Measurements from ENCODE around the gene ANKRD13B.

ANKRD13B gene

DNA sequence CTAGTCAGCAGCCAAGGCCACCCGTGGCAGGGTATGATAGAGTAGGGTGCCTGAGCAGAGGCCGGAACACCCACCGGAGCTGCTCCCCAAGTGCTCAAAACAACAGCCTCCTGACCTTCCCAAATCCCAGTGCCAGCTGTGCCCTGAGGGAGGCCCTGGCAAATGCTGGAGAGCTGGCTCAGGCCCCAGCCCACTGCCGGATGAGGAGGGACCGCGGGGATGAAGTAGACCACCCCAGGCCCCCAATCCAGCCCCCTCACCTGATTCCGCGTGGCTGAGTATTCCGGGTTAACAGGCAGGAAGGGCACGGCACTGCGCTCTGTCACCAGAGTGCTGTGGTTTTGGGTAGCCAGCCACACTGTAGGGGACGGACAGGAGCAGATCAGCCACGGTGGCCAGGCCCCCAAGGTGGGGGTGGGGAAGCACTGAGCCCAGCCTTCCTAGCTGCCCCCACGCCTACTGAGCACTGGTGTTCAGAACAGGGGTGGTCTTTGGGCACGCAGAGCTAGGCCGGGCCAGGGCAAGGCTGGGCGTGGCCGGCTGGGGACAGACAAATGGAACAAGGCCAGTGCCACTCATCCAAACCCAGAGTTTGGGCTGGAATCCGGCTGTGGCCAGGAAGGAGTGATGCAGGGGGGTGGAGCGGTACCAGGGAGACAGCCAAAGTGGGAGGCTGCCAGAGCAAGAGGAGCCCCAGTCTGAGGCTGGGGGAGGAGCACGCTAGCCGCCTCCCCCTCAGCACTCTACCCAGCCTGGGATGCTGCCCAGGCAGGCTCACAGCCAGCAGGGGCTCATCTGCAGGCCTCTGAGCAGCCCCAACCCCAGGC is 15.3 kb upstream of the ANKRD13B start:
- H3K36me3 ChIP-seq (ENCODE audit: control insufficient read depth, low read depth, low read length), result peaks cover 26% of the 10 kb centered on the region
- no peak overlapping the region for H3K9ac ChIP-seq (ENCODE audit: low read length)
- no peak overlapping the region for H3K4me3 ChIP-seq (ENCODE audit: low read length)
- H3K4me1 ChIP-seq (ENCODE audit: control insufficient read depth, low read depth, low read length), result no peaks in the 10 kb centered on the region
- no peaks in the 10 kb centered on the region for H3K27me3 ChIP-seq (ENCODE audit: control insufficient read depth, insufficient read depth, low read length)
- H3K9me3 ChIP-seq (ENCODE audit: control insufficient read depth, low read depth, low read length), result no peaks in the 10 kb centered on the region
- H3K27ac ChIP-seq (ENCODE audit: low read length), result no peak overlapping the region

DNA sequence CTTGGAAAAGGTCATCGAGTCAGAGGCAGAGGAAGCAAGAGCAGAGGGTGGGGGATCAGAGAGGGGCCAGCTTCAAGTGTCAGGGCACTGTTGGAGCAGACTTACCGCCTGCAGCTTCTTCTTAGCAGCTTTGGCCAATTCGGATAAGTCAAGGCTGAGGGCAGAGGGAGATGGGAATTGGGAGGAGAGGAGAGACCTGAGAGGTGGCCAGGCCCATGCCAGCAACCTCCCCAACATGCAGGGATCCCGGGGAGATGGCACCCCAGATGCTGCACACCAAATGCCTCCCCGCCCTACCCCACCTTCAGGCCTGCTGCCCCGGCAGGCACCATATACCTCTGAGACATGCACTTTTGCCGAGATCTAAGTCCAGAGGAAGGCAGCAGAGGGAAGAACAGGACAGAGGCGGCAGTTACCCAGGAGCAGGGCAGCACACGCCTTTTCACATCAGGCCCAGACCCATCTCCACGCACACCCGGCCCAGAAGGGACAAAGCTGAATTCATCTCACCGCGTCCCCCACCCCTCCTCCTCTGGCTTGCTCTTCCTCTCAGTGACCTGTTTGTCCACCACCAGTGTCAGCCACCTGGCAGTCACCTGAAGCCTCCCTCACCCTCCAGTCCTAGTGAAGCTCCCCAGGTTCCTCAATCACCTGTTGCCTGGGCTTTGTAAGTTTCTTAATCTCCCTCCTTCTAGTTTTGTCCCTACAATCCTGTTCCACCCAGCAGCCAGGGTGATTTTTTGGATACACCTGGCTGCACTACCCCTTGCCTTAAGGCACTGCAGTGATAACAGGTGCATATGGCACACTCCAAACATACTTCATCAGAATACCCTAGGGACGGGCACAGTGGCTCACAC is 14.1 kb upstream of the ANKRD13B start:
- no peaks in the 10 kb centered on the region for H3K4me1 ChIP-seq (ENCODE audit: control insufficient read depth, low read depth, low read length)
- peaks cover 26% of the 10 kb centered on the region for H3K36me3 ChIP-seq (ENCODE audit: control insufficient read depth, low read depth, low read length)
- no peaks in the 10 kb centered on the region for H3K9me3 ChIP-seq (ENCODE audit: control insufficient read depth, low read depth, low read length)
- no peak overlapping the region for H3K4me3 ChIP-seq (ENCODE audit: low read length)
- H3K27ac ChIP-seq (ENCODE audit: low read length), result no peak overlapping the region
- no peaks in the 10 kb centered on the region for H3K27me3 ChIP-seq (ENCODE audit: control insufficient read depth, insufficient read depth, low read length)
- no peak overlapping the region for H3K9ac ChIP-seq (ENCODE audit: low read length)

DNA sequence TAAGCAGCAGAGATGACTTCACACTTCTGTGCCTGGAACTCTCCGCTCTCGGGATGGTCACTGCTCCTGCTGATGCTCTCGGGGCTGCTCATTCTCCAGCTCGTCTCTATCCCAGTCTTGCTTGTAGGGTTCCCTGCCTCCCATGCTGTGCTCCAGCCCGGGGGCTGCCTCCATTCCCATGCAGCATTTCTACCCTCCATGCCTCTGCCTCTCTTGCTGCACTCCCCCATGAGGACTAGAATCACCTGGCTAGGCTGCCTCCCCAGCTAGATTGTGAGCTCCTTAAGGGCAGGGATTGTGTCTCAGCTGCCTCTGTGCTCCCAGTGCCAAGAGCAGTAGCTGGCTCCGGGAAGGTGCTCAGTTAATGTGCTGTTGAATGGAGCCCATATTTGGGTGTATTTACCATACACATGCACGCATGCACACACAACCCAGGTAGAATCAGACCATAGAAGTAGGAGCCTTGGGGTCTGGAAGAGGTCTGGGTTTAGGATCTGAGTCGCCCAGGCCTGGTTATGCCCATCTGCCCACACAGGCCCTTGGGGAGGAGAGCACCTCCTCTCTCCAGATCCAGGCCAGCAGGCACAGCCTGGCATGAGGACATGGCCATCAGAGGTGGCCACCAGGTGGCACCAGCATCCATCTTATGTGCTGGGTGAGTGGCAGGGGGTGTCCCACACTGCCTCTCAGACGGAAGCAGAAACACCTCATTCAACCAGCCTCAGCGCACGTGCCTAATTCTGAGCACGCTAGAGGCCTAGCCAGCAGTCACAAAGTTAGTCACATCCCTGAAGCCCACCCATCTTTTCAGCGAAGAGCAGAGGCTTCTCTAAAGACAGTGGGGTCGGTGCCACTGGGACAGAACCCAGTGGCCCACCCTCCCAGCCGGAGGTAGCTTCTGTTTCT is 12.8 kb upstream of the ANKRD13B start:
- no peaks in the 10 kb centered on the region for H3K27me3 ChIP-seq (ENCODE audit: control insufficient read depth, insufficient read depth, low read length)
- H3K36me3 ChIP-seq (ENCODE audit: control insufficient read depth, low read depth, low read length), result peaks cover 26% of the 10 kb centered on the region
- no peak overlapping the region for H3K9ac ChIP-seq (ENCODE audit: low read length)
- no peaks in the 10 kb centered on the region for H3K9me3 ChIP-seq (ENCODE audit: control insufficient read depth, low read depth, low read length)
- no peak overlapping the region for H3K27ac ChIP-seq (ENCODE audit: low read length)
- H3K4me1 ChIP-seq (ENCODE audit: control insufficient read depth, low read depth, low read length), result peaks cover 11% of the 10 kb centered on the region
- no peak overlapping the region for H3K4me3 ChIP-seq (ENCODE audit: low read length)

DNA sequence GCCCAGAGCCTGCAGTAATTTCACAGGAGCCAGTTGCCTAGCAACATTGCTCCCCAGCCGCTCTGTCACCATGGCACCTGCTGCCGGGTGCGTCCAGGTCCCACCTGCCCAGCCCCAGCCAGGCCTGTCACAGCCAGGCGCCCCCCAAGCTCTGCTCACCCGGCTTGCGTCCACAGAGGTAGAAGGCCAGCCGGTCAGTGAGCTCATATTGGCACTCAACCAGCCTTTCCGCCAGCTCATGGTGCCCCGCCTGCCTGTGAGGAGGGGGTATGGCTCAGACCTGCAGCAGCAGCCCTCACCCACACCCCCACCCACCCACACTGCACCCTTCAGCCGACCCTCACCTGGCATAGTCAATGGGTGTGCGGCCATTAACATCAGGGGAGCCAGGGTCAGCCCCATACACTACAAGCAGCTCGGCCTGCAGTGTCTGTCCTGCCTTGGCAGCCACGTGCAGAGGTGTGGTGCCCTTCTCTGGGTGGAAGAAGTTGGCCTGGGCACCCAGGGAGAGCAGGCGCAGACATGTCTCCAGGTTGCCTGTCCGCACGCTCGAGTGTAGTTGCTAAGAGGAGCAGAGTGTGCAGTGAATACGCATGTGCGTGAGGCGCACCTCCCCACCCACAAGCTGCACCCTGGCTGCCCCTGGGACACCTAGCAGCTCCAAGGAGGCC is 11.2 kb upstream of the ANKRD13B start:
- no peaks in the 10 kb centered on the region for H3K9me3 ChIP-seq (ENCODE audit: control insufficient read depth, low read depth, low read length)
- peaks cover 16% of the 10 kb centered on the region for H3K4me1 ChIP-seq (ENCODE audit: control insufficient read depth, low read depth, low read length)
- peaks cover 18% of the 10 kb centered on the region for H3K36me3 ChIP-seq (ENCODE audit: control insufficient read depth, low read depth, low read length)
- no peaks in the 10 kb centered on the region for H3K27me3 ChIP-seq (ENCODE audit: control insufficient read depth, insufficient read depth, low read length)
- H3K9ac ChIP-seq (ENCODE audit: low read length), result no peak overlapping the region
- no peak overlapping the region for H3K4me3 ChIP-seq (ENCODE audit: low read length)
- H3K27ac ChIP-seq (ENCODE audit: low read length), result no peak overlapping the region

DNA sequence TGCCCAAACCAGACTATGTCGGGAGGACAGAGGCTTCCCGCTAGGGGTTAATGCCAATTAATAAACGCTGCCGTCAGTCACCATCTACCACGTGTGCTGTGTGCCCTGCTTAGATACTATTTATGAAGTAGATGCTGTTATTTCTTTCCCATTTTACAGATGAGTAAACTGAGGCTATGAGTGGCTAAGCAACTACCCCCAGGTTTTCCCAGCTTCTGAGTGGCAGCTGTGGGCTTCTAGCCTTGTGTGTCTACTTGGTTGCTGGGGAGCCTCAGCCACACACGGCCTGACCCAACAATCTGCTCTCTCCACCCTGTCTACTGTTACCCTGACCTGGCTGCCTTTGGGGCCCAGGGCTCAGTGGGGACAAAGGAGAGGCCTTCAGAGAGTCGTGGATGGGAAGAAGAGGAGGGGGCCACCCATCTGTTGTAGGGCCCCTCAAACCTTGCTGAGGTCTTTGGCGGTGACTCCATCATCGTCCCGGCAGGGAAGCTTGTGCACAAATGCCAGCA is 10.6 kb upstream of the ANKRD13B start:
- Histone ChIP-seq H3K4me1 (ENCODE audit: control insufficient read depth, low read depth, low read length) (peaks cover 16% of the 10 kb centered on the region), H3K4me3 (ENCODE audit: low read length) (no peak overlapping the region), H3K9me3 (ENCODE audit: control insufficient read depth, low read depth, low read length) (no peaks in the 10 kb centered on the region), H3K36me3 (ENCODE audit: control insufficient read depth, low read depth, low read length) (peaks cover 15% of the 10 kb centered on the region), H3K27ac (ENCODE audit: low read length) (no peak overlapping the region), H3K9ac (ENCODE audit: low read length) (no peak overlapping the region), H3K27me3 (ENCODE audit: control insufficient read depth, insufficient read depth, low read length) (no peaks in the 10 kb centered on the region)

DNA sequence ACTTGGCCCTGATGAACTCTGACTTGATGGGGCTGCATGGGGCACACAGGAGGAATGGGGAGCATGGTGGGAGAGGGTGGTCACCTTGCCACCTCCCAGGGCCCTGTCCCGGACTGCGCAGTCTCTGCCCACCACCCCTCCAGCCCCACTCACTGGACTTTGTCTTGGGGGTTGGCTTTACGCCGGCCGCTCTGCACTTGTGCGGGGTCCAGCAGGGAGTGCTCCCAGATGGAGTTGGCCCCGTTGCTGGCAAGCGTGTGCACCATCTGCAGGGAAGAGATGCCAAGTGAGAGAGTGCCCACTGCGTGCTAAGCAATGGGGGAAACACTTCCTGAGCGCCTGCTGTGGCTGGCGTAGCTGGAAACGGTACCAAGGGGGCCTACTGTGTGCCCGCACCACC is 10.2 kb upstream of the ANKRD13B start:
- Histone ChIP-seq H3K4me3 (ENCODE audit: low read length) (no peak overlapping the region), H3K27me3 (ENCODE audit: control insufficient read depth, insufficient read depth, low read length) (no peaks in the 10 kb centered on the region), H3K4me1 (ENCODE audit: control insufficient read depth, low read depth, low read length) (peaks cover 17% of the 10 kb centered on the region), H3K36me3 (ENCODE audit: control insufficient read depth, low read depth, low read length) (peaks cover 10% of the 10 kb centered on the region), H3K9ac (ENCODE audit: low read length) (no peak overlapping the region), H3K27ac (ENCODE audit: low read length) (no peak overlapping the region), H3K9me3 (ENCODE audit: control insufficient read depth, low read depth, low read length) (no peaks in the 10 kb centered on the region)

DNA sequence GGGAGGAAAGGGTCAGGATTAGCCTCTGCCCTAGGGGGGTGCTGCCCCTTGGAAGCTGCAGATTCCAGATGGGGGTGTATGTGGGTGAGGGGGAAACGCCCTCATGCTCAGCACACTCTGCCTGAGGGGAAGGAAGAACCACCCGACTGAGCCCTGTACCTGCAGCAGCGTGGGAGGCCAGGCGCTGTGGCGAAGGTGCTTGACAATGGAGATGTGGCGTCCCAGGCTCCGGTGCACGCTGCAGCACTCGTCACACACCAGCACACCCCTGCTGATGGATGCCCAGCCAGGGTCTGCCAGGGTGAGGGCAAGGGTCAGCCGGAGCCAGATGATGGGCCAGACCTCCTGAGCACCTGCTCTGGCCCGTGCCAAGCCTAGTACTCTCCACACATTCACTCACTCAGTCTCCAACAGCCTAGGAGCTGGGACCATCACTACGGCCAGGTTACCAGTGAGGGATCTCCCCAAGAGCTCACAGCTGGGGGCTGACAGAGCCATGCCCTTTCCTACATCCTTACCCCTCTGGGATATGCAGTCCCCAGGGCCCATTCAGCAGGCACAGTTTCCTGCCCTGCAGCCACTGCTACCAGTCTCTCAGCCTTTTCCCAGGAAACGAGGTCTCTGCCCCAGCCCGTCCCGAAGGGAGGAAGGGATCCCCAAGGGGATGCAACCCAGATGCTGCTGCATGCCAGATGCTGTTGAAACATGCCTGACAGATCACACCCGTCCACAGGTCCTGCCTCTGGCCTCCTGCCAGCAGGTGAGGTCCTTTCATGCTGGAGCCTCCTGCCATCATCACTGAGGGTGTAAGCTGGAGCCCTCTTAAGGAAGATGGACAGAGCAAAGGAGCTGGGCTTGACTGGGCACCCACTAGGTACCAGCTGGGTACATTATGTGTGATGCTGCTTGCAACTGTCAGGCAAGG is 9.3 kb upstream of the ANKRD13B start:
- Histone ChIP-seq H3K36me3 (ENCODE audit: control insufficient read depth, low read depth, low read length) (peaks cover 9% of the 10 kb centered on the region), H3K27me3 (ENCODE audit: control insufficient read depth, insufficient read depth, low read length) (no peaks in the 10 kb centered on the region), H3K27ac (ENCODE audit: low read length) (no peak overlapping the region), H3K9me3 (ENCODE audit: control insufficient read depth, low read depth, low read length) (no peaks in the 10 kb centered on the region), H3K9ac (ENCODE audit: low read length) (no peak overlapping the region), H3K4me3 (ENCODE audit: low read length) (no peak overlapping the region), H3K4me1 (ENCODE audit: control insufficient read depth, low read depth, low read length) (peaks cover 25% of the 10 kb centered on the region)

DNA sequence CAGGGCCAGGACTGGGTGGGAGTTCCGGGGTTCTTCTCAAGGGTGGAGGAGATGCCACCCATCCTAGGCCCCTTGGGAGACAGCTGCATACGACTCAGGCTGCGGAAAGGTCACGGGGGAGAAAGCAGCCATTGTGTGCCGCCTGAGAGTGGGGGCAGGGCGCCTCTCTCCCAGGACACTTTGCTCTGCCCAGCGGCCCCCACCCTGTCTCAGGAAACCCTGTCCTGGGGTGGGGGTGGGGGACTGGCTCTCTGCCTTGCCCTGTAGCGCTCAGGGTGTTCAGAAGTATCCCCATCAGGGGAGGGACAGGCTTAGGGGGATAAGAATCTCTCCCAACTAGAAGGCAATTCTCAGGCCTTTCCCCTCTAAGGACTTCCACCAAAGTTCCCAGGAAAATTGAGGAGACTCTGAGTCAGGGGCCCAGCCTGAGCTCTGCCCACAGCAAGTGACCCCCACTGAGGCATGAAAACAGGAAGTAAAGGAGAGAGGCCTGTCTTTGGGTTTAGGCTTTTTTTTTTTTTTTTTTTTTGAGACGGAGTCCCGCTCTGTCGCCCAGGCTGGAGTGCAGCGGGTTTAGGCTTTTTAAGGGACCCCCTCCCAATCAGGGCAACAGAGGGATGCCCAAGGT is 8.4 kb upstream of the ANKRD13B start:
- Histone ChIP-seq H3K4me1 (ENCODE audit: control insufficient read depth, low read depth, low read length) (peaks cover 25% of the 10 kb centered on the region), H3K9me3 (ENCODE audit: control insufficient read depth, low read depth, low read length) (no peaks in the 10 kb centered on the region), H3K9ac (ENCODE audit: low read length) (peak overlapping the region; percentile 2), H3K4me3 (ENCODE audit: low read length) (no peak overlapping the region), H3K27me3 (ENCODE audit: control insufficient read depth, insufficient read depth, low read length) (no peaks in the 10 kb centered on the region), H3K27ac (ENCODE audit: low read length) (no peak overlapping the region), H3K36me3 (ENCODE audit: control insufficient read depth, low read depth, low read length) (peaks cover 4% of the 10 kb centered on the region)

DNA sequence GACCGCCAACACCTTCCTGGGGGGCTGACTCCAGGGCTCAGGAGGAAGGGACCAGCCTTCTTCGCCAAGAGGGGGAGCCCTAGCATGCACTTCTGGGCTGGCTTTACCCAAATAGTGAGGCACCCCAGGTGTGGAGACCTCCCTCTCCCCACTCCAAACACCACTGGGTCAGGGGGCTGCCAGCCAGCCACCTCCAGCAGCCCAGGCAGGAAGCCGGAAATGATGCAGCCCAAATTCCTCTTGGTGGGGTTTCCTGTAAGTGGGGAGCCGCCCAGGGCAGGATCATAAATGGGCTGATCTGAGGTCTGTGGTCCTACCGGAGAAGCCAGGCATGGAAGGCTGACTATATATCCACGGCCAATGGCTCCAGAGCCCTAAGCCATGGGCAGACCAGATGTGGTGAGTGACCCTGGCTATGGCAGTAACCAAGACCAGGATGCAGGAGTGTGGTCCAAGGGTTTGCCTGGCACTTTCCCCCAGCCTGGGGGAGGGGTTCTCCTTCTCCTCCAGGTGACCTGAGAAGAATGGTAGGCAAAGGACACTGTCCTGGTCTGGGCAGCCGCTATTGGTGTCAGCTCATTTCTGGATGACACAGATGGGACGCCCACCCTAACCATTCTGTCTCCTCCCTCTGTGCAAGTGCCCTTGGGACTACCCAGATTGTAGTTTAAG is 7.7 kb upstream of the ANKRD13B start:
- H3K27me3 ChIP-seq (ENCODE audit: control insufficient read depth, insufficient read depth, low read length), result peaks cover 5% of the 10 kb centered on the region
- H3K4me1 ChIP-seq (ENCODE audit: control insufficient read depth, low read depth, low read length), result peaks cover 30% of the 10 kb centered on the region
- H3K4me3 ChIP-seq (ENCODE audit: low read length), result no peak overlapping the region
- no peak overlapping the region for H3K27ac ChIP-seq (ENCODE audit: low read length)
- H3K9ac ChIP-seq (ENCODE audit: low read length), result no peak overlapping the region
- H3K9me3 ChIP-seq (ENCODE audit: control insufficient read depth, low read depth, low read length), result no peaks in the 10 kb centered on the region
- H3K36me3 ChIP-seq (ENCODE audit: control insufficient read depth, low read depth, low read length), result peaks cover 4% of the 10 kb centered on the region

All from iPS-18a (cell line).